ENCODE data around the gene KCNH3. TPM values are rescaled to one million over a fixed set of nuclear protein-coding genes. Genes with fewer than 3 reads are reported as not detected.
"Not testable (repeated sequence)": the region's sequence is repeated elsewhere in the genome, so short reads cannot be mapped to it uniquely, and the experiment has no call there.

KCNH3 gene
- polyA plus RNA-seq, 1 donor = 2.2 TPM

DNA sequence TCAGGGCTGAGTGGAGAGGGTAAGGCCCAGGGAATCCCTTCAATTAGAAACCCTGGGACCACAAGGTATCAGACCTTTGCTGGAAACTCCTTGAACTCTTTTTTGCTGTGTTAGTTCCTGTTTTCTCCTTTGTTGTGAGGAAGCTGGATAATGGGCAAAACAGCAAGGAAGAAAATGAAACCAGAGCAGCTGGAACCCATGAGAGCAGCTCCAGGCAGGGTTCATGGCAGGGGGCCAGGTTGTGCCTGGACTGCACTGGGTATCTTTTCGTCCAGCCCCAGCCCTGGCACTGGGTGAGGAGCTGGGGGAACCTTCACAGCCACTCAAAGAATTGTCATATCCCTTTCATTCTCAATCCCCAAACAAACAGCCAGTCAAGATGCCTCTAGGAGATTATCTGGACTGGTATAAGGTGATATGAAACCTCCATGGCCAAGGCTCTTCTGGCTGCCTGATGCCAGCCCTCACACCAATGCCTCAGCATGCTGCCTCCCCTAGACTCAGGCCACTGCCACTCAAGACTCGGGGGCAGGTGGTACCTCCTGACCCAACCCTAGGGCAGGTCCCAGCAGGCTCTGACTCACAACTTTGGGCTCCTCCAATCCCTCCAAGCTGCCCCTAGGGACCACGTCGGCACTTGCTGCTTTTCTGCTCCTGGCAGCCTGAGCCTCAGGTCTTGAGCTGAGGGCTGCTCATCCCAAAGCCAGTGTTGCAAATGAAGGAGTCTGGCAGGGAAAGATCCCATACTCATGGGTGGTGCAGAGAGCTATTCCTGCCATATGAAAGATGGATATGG, 50.1 kb downstream of the KCNH3 start:
- WGBS (ENCODE audit: insufficient coverage, low lambda C conversion rate) = no CpG with 5 or more reads among the region's 4 CpGs
- DNase-seq = no peak
- Histone ChIP-seq H3K36me3 (ENCODE audit: control insufficient read depth, insufficient read depth, low read length) (peaks cover 13% of the 10 kb centered on the region), H3K9me3 (ENCODE audit: control insufficient read depth, low read depth, low read length) (peaks cover 10% of the 10 kb centered on the region), H3K27me3 (ENCODE audit: control insufficient read depth, insufficient read depth, low read length) (no peaks in the 10 kb centered on the region), H3K4me1 (ENCODE audit: control insufficient read depth, insufficient read depth, low read length) (no peaks in the 10 kb centered on the region), H3K4me3 (ENCODE audit: low read length) (no peak overlapping the region), H3K27ac (ENCODE audit: low read length) (no peak overlapping the region)

DNA sequence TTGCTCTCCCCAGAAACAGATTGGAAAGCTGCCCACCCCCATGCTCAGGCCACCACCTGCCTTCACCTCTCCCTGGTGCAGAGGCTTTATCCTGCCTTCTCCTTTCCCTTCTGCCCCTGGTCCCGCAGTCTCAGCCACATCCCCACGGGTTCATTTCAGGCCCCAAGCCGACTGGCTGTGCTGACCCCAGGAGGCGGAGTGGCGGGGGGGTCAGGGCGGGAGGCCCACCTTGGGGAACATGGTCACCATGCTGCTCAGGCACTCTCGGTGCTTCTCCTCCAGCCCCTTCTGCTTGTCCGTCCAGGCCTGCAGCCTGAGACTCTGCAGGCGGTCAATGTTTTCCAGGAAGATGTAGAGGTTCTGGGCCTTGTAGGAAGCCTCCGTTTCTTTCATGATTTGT, 59.7 kb downstream of the KCNH3 start:
- no peaks in the 10 kb centered on the region for H3K4me1 ChIP-seq (ENCODE audit: control insufficient read depth, insufficient read depth, low read length)
- H3K36me3 ChIP-seq (ENCODE audit: control insufficient read depth, insufficient read depth, low read length) = no peaks in the 10 kb centered on the region
- no peak overlapping the region for H3K27ac ChIP-seq (ENCODE audit: low read length)
- no peaks in the 10 kb centered on the region for H3K27me3 ChIP-seq (ENCODE audit: control insufficient read depth, insufficient read depth, low read length)
- no peak overlapping the region for H3K4me3 ChIP-seq (ENCODE audit: low read length)
- H3K9me3 ChIP-seq (ENCODE audit: control insufficient read depth, low read depth, low read length) = no peaks in the 10 kb centered on the region
- no CpG with 5 or more reads among the region's 10 CpGs for WGBS (ENCODE audit: insufficient coverage, low lambda C conversion rate)
- no peak for DNase-seq

DNA sequence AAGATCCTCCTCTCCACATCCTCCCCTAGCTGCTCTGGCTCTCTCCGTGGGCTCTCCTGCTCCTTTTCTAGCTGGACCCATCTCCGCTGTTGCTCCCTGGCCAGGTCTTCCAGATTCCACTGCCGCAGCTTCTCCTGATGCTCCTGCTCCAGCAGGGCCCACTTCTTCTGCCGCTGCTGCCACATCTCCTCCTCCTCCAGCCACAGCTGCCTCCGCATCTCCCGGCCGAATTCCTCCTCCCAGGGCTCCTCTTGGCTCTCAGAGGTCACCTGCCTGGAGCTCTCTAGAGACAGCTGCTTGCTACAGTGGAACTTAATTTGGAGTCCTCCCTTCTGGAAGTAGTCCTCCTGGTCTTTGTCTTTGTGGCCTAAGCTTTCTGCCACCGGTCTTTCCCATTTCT, 61.1 kb downstream of the KCNH3 start:
- no peaks in the 10 kb centered on the region for H3K27me3 ChIP-seq (ENCODE audit: control insufficient read depth, insufficient read depth, low read length)
- no peaks in the 10 kb centered on the region for H3K9me3 ChIP-seq (ENCODE audit: control insufficient read depth, low read depth, low read length)
- no peak overlapping the region for H3K4me3 ChIP-seq (ENCODE audit: low read length)
- no peak overlapping the region for H3K27ac ChIP-seq (ENCODE audit: low read length)
- 94% methylated on average over 3 of the region's 8 CpGs for WGBS (ENCODE audit: insufficient coverage, low lambda C conversion rate)
- DNase-seq = no peak
- H3K36me3 ChIP-seq (ENCODE audit: control insufficient read depth, insufficient read depth, low read length) = no peaks in the 10 kb centered on the region
- no peaks in the 10 kb centered on the region for H3K4me1 ChIP-seq (ENCODE audit: control insufficient read depth, insufficient read depth, low read length)

DNA sequence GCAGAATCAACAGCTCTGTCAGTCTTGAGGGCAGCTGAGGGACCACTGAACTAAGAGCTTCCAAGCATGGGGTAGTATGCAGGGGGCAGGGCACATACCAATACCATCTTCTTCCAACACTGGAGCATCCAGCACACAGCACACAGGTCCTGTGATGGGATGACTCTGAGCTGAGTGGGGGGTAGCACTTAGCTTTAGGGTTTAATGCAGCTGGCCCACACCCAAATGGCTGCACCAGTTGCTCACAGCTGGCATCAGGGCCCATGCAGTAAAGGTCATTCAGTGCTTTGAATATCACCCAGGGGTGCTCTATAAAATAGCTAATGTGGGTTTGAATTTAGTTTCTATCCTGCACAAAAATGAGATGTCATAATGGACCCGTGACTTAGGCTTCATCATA, 64.9 kb downstream of the KCNH3 start:
- no peaks in the 10 kb centered on the region for H3K9me3 ChIP-seq (ENCODE audit: control insufficient read depth, low read depth, low read length)
- H3K4me3 ChIP-seq (ENCODE audit: low read length) = no peak overlapping the region
- no CpG with 5 or more reads among the region's 1 CpG for WGBS (ENCODE audit: insufficient coverage, low lambda C conversion rate)
- H3K36me3 ChIP-seq (ENCODE audit: control insufficient read depth, insufficient read depth, low read length) = no peaks in the 10 kb centered on the region
- DNase-seq = no peak
- no peaks in the 10 kb centered on the region for H3K4me1 ChIP-seq (ENCODE audit: control insufficient read depth, insufficient read depth, low read length)
- no peaks in the 10 kb centered on the region for H3K27me3 ChIP-seq (ENCODE audit: control insufficient read depth, insufficient read depth, low read length)
- H3K27ac ChIP-seq (ENCODE audit: low read length) = no peak overlapping the region

DNA sequence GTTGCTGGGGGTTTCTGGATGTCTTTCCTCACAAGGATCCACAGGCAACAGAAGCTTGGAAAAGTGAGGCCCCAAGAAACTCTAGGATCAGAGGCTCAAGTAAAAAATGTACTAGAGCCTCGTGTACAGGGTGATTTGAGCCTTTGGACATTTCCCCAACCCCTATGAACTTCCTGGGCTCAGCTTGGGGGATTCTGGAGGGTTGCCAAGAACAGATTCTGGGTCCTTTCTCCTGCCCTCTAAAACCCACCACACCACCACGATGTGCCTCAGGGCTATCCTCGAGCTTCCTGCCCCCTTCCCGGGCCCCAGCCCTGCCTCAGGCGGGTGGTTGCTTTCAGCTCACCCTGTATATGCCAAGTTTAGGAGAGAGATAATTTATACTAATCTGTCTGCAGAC, 66.0 kb downstream of the KCNH3 start:
- WGBS (ENCODE audit: insufficient coverage, low lambda C conversion rate) = no CpG with 5 or more reads among the region's 5 CpGs
- no peak overlapping the region for H3K27ac ChIP-seq (ENCODE audit: low read length)
- H3K27me3 ChIP-seq (ENCODE audit: control insufficient read depth, insufficient read depth, low read length) = no peaks in the 10 kb centered on the region
- no peak overlapping the region for H3K4me3 ChIP-seq (ENCODE audit: low read length)
- no peaks in the 10 kb centered on the region for H3K4me1 ChIP-seq (ENCODE audit: control insufficient read depth, insufficient read depth, low read length)
- no peak for DNase-seq
- no peaks in the 10 kb centered on the region for H3K36me3 ChIP-seq (ENCODE audit: control insufficient read depth, insufficient read depth, low read length)
- peaks cover 4% of the 10 kb centered on the region for H3K9me3 ChIP-seq (ENCODE audit: control insufficient read depth, low read depth, low read length)

DNA sequence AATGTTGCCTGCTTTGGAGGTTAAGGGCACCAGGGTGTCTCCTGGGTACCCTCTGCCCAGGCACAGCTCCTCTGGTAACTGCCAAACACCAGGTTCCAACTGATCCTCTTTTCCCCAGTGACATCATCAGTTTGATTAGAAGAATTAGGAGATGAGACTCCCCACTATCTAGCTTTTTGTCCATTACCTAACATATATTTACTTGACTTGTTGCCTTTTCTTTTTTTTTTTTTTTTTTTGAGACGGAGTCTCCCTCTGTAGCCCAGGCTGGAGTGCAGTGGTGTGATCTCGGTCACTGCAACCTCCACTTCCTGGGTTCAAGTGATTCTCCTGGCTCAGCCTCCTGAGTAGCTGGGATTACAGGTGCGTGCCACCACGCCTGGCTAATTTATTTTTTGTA, 66.7 kb downstream of the KCNH3 start, which contains the start of gene FAM186B:
FAM186B (minus strand) TSS at position 101 of the 400 bp plus-strand sequence. CDS start 162 bp downstream, outside the sequence.
- H3K27ac ChIP-seq (ENCODE audit: low read length); H3K4me3 ChIP-seq (ENCODE audit: low read length); H3K27me3 ChIP-seq (ENCODE audit: control insufficient read depth, insufficient read depth, low read length); H3K4me1 ChIP-seq (ENCODE audit: control insufficient read depth, insufficient read depth, low read length); H3K9me3 ChIP-seq (ENCODE audit: control insufficient read depth, low read depth, low read length); H3K36me3 ChIP-seq (ENCODE audit: control insufficient read depth, insufficient read depth, low read length); DNase-seq: not testable (repeated sequence)
- WGBS (ENCODE audit: insufficient coverage, low lambda C conversion rate) = no CpG with 5 or more reads among the region's 4 CpGs

Other genes with a start within 250 kb of the KCNH3 start
- 115 TPM for gene PRPH, start 243.9 kb upstream of the KCNH3 start, polyA plus RNA-seq
- gene TROAP, start 215.8 kb upstream of the KCNH3 start, polyA plus RNA-seq = 15.8 TPM
- 0.01 TPM for gene C1QL4, start 201.8 kb upstream of the KCNH3 start, polyA plus RNA-seq
- 50.0 TPM for gene DNAJC22, start 192.1 kb upstream of the KCNH3 start, polyA plus RNA-seq
- 22.7 TPM for gene SPATS2, start 171.6 kb upstream of the KCNH3 start, polyA plus RNA-seq
- gene MCRS1, start 29.1 kb downstream of the KCNH3 start, polyA plus RNA-seq = 54.7 TPM
- gene FAM186B, start 66.6 kb downstream of the KCNH3 start, polyA plus RNA-seq = 0.91 TPM
- gene PRPF40B, start 84.5 kb downstream of the KCNH3 start, polyA plus RNA-seq = 19.0 TPM
- 10.2 TPM for gene FMNL3, start 168.4 kb downstream of the KCNH3 start, polyA plus RNA-seq
- 616 TPM for gene TMBIM6, start 202.5 kb downstream of the KCNH3 start, polyA plus RNA-seq